NCI-H1436 treated with DMSO at 0.1 percent for 48 hours (cell line): Measurements from ENCODE around the gene GLOD4.
"Not testable (repeated sequence)": the region's sequence is repeated elsewhere in the genome, so short reads cannot be mapped to it uniquely, and the experiment has no call there.

Experiments used
- DNase-seq: peaks from one replicate; lab custom pipeline; 2025; lab: John Stamatoyannopoulos, UW

The GLOD4 gene, protein sequence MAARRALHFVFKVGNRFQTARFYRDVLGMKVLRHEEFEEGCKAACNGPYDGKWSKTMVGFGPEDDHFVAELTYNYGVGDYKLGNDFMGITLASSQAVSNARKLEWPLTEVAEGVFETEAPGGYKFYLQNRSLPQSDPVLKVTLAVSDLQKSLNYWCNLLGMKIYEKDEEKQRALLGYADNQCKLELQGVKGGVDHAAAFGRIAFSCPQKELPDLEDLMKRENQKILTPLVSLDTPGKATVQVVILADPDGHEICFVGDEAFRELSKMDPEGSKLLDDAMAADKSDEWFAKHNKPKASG

DNA sequence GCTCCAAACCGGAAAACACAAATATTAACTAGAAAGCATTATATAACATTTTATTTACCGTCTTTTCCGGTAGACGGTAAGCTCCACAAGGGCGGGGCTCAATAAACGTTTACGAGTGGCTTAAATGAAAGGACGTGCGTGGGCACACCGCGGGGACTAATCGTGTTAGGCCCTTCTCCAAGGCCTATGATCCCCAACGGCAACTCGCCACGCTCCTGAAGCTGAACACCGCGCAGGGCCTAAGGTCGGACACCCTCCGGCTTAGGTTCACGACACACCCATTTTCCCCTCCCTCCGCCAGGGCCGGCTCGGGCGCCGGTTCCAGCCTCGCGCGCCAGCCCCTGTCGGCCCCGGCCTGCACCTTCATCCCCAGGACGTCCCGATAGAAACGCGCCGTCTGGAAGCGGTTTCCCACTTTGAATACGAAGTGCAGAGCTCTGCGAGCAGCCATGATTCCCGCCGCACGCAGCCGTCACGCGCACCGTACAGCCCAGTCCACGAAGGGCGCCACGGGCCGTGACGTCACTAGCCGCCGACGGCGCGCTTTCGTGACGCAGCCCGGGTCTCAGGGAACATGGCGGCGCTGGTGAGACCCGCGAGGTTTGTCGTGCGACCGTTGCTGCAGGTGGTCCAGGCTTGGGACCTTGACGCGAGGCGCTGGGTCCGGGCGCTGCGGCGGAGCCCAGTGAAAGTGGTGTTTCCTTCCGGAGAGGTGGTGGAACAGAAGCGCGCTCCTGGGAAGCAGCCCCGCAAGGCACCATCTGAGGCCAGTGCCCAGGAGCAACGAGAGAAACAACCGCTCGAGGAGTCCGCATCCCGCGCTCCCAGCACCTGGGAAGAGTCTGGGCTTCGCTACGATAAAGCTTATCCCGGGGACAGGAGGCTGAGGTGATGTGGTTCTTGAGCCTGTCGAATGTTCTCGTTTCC lies at the start of gene GLOD4, which contains the start of gene MRM3:
TSS of gene GLOD4 (minus strand) at position 476 of the 927 bp plus-strand sequence. CDS start at position 451, 25 bp downstream.
TSS of gene MRM3 (plus strand) at position 549 of the 927 bp plus-strand sequence. CDS start at position 575, 26 bp downstream.
- peak; percentile 30 for DNase-seq

DNA sequence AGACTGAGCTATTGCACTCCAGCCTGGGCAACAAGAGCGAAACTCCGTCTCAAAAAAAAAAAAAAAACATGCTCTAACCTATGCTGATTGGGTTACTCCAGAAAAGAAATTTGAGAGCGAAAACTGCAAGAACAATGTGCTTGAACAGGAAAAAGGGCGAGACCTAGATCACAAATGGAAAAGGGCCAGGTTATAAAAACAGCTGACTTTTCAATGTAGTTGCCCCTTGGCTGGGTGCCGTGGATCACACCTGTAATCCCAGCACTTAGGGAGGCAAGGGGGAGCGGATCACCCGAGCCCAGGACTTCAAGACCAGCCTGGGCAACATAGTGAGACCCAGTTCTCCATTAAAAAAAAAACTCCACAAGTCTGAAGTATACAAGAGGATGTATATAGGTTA lies 48.9 kb upstream of the GLOD4 start:
- DNase-seq, result no peak

DNA sequence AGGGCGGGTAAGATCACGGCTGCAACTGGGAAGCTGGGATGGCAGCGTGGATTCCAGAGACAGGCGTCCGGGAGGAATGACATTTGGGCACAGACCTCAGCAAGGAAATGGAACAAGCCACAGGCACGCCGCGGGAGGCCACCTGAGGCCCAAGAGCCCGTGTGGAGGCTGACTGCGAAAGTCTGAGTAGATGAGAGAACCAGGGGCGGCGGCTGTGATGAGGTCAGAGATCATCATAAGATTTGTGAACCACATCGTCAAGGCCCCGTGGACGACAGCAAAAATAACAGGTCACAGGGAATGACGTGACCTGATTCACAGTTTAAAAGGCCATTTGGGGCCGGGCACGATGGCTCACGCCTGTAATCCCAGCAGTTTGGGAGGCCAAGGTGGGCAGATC lies 48.3 kb upstream of the GLOD4 start:
- DNase-seq, result no peak

DNA sequence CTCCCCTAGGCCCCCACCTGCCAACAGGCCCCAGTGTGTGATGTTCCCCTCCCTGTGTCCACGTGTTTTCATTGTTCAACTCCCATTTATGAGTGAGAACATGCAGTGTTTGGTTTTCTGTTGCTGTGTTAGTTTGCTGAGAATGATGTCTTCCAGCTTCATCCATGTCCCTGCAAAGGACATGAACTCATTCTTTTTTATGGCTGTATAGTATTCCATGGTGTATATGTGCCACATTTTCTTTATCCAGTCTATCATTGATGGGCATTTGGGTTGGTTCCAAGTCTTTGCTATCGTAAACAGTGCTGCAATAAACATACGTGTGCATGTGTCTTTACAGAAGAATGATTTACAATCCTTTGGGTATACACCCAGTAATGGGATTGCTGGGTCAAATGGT lies 47.5 kb upstream of the GLOD4 start:
- not testable (repeated sequence) for DNase-seq

DNA sequence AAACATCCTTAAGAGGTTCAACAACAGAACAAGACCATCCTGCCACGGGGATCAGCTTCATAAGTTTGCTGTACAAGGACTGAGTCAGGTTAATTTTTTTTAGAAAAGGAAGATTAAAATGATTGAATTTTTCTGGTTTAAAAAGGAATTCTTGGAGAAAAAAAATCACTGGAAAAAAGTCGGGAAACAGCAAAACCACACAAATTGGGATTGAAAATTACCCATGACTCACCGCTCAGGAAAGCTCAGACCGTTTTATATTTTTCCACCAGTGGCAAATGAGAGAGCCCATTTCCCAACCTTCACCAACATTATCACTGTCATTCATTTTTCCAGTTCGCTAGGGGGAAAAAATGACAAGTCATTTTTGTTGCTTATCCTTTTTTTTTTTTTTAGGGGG lies 46.7 kb upstream of the GLOD4 start:
- DNase-seq, result no peak

DNA sequence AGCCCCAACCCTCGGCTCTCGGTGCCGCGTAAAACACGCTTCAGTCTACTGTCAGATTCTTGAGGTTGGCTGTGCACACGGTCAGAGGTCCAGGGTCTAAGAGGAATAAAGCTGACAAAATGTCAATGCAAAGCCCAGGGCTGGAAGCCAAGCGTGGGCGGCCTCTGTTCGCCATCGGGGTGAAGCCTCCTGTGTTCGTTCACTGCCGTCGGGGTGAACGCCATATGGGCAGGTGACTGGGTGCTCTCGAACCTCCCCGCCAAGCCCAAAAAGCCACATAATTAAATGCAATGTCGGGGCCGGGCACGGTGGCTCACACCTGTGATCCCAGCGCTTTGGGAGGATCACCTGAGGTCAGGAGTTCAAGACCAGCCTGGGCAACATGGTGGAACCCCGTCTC lies 44.7 kb upstream of the GLOD4 start:
- DNase-seq, result no peak

DNA sequence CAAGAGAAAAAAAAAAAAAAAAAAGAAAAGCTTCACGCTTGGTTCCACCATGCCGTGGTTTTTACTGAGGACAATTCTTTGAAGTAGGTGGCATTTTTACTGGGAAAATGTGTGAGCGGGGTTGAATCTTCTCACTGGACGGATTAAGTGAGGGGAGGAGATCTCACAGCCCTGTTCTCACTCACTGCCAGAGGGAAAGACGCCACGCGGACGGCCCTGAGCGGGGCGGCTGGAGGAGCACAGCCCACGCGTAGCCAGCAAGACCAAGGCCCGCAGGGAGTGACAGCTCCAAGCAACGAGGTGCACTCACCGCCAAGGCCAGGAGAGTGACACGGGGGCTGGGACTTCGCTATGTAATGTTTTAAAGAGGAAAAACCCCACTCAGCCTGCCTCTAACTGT lies 43.1 kb upstream of the GLOD4 start:
- DNase-seq, result no peak

DNA sequence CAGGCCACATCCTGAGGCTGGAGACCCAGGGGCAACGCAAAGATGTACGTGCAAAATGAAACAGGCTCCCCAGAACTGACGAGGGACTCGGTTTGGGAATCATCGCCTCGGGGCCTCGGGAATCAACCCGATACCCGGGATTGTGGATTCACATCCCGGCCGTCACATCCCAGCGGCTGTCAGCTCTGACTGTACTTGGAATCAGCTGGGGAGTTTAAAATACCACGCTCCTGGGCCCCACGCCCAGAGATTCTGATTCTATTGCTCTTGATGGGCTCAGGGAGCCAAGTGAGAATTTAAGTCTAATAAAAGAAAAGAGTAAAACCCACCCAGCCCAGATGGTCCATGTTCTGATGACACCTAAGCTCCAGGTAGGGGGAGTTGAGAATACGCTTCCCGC lies 42.3 kb upstream of the GLOD4 start:
- no peak for DNase-seq

DNA sequence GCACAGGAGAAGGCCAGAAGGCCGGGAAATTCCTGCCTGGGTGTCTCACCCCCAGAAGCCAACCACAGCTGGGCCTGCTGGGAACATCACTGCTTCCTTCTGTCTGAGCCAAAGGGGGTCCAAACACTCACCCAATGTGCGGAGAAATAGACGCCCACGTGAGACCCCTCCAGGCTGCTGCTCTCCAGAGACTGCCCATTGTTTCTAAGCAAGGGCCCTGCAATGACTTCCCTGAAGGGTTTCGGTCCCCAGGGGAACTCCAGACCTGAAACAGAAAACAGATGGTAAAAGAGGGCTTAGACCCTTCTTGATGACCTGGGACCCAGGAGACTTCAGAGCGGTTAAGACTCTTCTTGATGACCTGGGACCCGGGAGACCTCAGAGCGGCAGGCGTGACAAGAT lies 41.4 kb upstream of the GLOD4 start:
- no peak for DNase-seq

DNA sequence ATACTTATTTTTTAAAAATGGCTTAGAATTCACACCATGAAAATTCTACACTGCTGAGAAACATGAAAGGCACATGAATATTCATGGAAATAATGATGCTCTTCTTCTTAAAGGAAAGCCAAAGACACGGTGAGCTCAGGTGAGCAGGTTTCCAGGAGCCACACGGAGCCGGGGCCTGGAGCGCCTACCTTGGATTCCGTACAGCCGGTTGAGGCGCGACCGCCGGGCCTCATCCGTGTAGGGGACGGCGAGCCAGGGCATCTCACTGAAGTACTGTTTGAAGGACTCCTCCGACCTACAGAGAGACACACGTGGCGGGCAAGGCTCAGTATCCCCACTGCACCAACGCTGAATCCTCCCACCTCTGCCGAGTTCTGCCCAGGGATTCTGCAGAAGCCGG lies 37.2 kb upstream of the GLOD4 start:
- no peak for DNase-seq

DNA sequence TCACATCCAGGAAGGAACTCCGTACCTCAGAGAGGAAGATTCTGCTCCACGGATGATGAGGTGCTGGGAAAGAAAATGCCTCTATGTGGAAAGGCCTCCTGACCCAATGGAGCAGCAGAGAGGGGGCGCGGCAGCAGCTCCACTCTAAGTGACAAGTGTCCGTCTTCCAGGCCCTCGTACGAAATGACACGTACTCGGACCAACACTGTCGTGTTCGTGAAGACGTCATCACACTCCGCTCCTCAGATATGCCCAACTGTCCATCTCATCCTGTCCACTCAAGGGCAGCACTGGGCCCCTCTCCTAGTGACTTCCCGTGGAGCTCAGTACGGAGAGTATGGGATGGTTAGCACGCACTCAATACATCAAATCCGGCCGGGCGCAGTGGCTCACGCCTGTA lies 32.3 kb upstream of the GLOD4 start:
- DNase-seq, result no peak

DNA sequence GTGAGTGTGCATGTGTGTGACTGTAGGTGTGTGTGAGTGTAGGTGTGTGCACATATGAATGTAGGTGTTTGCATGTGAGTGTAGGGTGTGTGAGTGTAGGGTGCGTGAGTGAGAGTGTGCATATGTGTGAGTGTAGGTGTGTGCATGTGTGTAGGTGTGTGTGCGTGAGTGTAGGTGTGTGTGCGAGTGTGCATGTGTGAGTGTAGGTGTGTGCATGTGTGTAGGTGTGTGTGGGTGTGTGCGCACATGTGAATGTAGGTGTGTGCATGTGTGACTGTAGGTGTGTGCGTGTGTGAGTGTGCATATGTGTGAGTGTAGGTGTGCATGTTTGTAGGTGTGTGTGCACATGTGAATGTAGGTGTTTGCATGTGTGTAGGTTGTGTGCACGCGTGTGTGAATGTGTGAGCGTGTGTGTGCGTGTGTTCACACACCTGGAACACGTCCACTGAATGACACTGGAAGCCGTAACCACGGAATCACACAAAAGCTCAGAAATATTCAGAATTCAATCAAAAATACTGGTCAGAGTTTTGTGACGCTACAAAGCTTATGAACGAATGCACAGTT lies 30.6 kb upstream of the GLOD4 start:
- DNase-seq, result no peak

DNA sequence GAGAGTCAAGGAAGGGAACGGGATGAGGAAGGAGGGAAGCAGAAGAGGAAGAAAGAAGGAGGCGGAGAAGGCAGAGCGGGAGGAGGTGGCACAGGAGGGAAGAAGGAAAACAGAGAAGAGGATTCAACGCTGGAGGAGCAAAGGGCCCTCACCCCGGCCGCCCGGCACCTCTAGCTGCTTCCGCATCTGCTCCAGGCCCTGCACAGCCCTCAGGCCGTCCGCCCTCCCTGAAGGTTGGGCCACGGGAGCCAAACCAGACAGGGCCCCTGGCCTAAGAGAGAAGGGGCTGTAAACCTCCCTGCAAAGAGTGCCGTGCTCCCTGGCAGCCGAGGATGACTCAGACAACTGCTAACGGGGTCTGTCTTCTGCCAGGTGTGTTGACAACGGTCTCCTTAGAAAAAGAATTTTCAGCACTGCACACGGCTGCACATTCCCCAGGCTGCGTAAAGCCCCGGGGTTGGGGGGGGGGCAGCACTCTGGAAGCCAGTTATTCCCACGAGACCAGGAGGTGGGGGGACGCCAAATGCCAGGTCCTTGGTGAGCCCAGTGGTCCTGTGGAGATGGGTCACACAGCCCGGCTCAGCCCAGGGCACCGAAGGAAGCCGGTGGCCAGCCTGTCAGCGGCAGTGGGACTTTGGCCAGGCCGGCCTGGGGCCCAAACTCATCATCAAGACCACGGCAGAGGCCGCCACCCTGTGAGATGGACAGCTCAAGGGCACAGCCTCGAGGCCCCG lies 29.1 kb upstream of the GLOD4 start:
- no peak for DNase-seq

DNA sequence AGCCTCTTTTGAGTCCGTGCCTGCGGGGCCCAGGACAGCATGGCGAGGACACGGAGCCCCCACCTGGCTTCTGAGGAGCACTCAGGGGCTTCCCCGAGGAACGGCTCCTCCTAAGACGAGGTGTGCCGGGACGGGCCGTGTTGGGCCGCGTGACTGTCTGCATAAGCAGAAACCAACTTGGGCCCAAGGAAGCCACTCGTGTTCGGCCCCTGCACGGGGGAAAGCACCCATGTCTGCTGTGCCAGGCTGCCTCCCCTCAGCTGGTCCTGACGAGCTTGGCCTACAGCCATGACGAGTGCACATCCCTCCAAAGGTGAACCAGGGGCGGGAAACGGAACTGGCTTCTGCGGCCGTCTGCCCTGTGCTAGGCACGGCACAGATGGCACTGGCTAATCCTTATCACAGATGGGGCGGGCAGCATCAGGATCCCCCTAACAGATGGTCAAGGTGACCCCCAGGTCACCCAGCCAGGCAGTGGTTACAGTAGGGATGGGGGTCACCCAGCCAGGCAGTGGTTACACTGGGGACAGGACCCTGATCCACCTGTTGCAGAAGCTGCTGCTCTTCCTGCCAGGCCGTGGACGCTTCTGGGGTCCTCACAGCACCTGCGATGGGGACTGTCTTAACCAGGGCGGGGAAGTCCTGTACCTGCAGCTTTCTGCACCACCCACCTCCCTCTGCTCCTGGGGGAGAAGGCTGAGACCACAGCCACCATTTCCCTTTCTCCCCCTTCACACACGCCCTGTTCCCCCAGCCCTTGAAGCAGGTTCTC lies 25.6 kb upstream of the GLOD4 start:
- no peak for DNase-seq

DNA sequence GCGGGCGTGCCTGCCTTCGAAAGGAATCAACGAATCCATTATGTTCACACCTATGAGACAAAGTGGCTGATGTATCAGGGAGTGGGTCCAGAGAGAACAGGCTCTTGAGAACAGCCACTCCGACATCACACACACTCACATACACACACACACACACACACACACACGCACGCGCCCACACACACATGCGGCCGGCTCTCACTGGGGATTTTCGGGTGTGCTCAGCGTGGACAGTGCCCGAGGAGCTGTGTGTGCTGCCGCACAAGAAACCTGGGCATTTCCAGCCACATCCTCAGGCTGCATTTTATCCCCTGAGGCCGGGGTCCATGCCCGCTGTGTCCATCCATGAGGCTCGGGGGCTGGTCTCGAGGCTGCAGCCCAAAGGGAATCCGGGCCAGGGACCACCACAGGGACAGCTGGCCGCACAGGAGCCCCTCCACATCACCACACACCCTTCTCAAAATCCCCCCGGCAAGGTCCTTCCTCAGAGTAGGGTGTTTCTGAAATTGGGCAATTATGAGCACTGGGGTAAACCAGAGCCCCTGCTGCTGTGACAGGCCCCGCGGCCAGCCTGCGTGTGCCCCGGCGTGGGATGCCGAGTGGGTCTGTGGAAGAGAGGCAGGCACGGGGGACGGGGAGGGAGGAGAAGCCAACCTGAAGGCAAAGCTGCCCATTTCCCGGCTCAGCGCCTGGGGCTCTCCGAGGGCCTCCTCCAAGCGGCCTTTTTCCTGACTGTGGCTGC lies 24.9 kb upstream of the GLOD4 start:
- DNase-seq, result no peak

DNA sequence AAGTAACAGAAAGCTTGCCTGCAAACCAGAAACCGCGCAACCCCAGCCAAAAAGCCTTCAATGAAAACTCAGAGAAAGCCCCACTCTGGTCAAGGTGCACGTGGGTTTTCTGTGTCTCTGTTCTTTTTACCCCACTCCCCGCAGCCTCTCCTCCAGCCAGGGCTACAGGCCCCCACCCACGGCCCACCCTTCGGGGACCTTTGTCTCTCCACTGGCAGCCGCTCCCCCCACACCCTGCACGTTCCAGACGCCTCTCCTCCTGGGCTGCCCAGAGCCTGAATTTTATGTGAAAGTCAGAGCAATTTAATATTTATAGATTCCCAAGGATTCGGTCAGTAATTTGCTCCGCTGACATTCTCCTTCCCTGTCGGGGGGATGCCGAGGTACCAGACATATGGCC lies 24.3 kb upstream of the GLOD4 start:
- no peak for DNase-seq

DNA sequence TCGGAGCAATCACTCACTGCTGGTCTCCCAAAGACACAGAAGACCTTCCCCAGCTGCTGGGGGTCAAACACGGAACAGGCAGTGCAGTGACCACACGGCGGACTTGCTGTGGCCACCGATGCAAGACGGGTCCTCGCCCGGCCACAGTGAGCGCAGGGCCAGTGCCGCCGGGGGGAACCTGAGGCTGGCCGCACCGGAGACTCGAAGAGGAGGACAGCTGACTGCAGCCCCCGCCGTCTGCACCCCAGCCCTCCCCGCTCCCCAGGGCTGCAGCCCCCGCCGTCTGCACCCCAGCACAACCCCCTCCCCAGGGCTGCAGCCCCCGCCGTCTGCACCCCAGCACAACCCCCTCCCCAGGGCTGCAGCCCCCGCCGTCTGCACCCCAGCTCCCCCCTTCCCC lies 23.8 kb upstream of the GLOD4 start:
- not testable (repeated sequence) for DNase-seq

DNA sequence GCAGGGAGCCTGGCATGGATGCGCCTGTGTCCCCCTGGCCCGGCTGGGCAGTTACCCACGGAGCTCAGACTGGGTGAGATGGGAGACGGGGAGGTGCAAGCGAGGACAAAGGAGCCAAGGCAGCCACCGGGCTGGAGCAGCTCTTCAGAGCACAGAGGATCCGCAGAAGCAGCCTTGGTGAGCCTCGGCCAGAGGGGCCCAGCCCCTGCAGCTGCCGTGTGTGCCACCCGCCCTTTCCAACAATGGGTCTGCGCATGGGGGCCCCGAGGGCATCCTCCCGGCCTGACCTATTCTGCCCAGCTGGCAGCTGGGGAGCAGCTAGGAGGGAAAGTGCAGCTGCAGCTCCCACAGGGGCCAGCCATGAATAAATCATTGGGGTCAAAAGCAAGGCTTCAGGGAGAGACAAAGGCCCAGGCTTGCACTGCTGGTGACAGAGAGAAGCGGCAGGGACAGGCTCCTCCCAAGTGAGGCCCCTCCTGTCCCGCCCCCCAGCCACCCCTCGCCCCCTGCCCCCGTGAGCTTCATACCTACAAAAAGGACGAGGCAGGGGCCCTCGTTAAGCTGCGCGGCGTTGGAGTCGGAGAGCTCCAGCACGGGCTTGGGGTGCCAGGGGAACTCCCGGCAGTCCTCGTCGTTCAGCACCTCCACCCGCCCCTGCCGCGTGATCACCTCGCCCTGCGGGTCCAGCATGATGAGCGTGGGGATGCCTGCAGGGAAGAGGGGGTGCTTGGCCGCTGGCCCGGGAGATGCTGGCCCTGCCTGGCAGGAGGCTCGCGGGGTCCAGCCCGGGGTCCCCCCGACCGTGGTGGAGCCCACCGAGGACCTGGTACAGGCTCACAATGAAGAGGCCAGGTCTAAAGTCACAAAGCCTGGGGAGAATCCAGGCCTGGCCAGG lies 22.7 kb upstream of the GLOD4 start:
- DNase-seq, result no peak
